Right atrium auricular region (tissue), 2 donors: ENCODE results near the gene ATP5MC3. TPM values are rescaled to one million over a fixed set of nuclear protein-coding genes. Genes with fewer than 3 reads are reported as not detected.
A peak's percentile ranks its signal among the peaks of the same experiment; 100 is the strongest.

ENCODE experiments used
- DNase-seq: peaks from one replicate; pipeline ENCODE4 v3.0.0-alpha.2; 2019; ENCODE audit warnings: low spot score
- H3K27ac ChIP-seq, 2 donors: fragments of 200-600 bp; sonication (generic); 1 replicate in 1 of 2; 2 replicates in 1 of 2; pipeline ENCODE4 v1.5.1; 2016 to 2019
- H3K27me3 ChIP-seq, 2 donors: fragments of 200-600 bp; sonication (generic); one replicate each; pipeline versions ENCODE4 v1.5.1 to v1.6.0; 2017 to 2019
- H3K36me3 ChIP-seq: fragments of 200-600 bp; sonication (generic); one replicate; pipeline ENCODE4 v1.5.1; 2016
- H3K4me1 ChIP-seq, 2 donors: fragments of 200-600 bp; sonication (generic); one replicate each; pipeline versions ENCODE4 v1.5.1 to v1.6.0; 2017 to 2019
- H3K4me3 ChIP-seq, 2 donors: fragments of 200-600 bp; sonication (generic); 1 replicate in 1 of 2; 2 replicates in 1 of 2; pipeline ENCODE4 v1.5.1; 2017 to 2019; ENCODE audit warnings: mild to moderate bottlenecking in 1 of 2, moderate library complexity in 1 of 2
- H3K9me3 ChIP-seq, 2 donors: fragments of 200-600 bp; sonication (generic); one replicate each; pipeline ENCODE4 v1.5.1; 2019
- CTCF ChIP-seq, 2 donors: fragments of 200-600 bp; sonication (generic); IDR thresholded peaks; one replicate each; pipeline ENCODE4 v1.5.1; 2019; ENCODE audit warnings: antibody characterized with exemption in 2 of 2
- total RNA-seq, 2 donors: library from RNA; depleted of rRNA; stranded (reverse); fragments of >200 nt; gene quantifications; one replicate each; pipeline ENCODE4 v1.1.0, GENCODE V29; 2016

Gene ATP5MC3
- total RNA-seq, 2 donors from 2014 or later = 492 to 746 TPM

GRCh38 chr2:175167792-175168563 lies 13.5 kb downstream of the ATP5MC3 start, which contains the start of gene ATF2:
Gene ATF2 (minus strand): TSS chr2:175168203. CDS start chr2:175136443, 31,760 bp downstream.
- Histone ChIP-seq H3K4me3 (peak within 1 kb of the TSS; percentile 73 to 88), H3K9me3 (no peaks in the 10 kb centered on the region), H3K36me3 (peaks cover 1% of the 10 kb centered on the region), H3K4me1 (peaks cover 0 to 27% of the 10 kb centered on the region in 2 donors), H3K27ac (peak within 1 kb of the TSS; percentile 95 to 98), H3K27me3 (no peaks in the 10 kb centered on the region)
- peak; percentile 99 for DNase-seq
- TF ChIP-seq CTCF (IDR thresholded peaks at IDR 0.05) = no peak

- Histone ChIP-seq H3K9me3 (no peaks in the 10 kb centered on the region), H3K27ac (peak overlapping the region; percentile 95 to 98), H3K4me3 (peak overlapping the region; percentile 73 to 88), H3K36me3 (no peaks in the 10 kb centered on the region), H3K4me1 (peaks cover 0 to 27% of the 10 kb centered on the region in 2 donors), H3K27me3 (no peaks in the 10 kb centered on the region)
- TF ChIP-seq CTCF (IDR thresholded peaks at IDR 0.05) = no peak
- DNase-seq = no peak
Measured at GRCh38 chr2:175167076-175167791, 14.3 kb downstream of the ATP5MC3 start.

GRCh38 chr2:175166216-175166824 lies 15.2 kb downstream of the ATP5MC3 start:
- no peak for DNase-seq
- Histone ChIP-seq H3K4me3 (peak overlapping the region; percentile 73 to 88), H3K4me1 (peaks cover 0 to 27% of the 10 kb centered on the region in 2 donors), H3K27ac (peak overlapping the region in 1 of 2 donors; percentile 95), H3K36me3 (no peaks in the 10 kb centered on the region), H3K9me3 (no peaks in the 10 kb centered on the region), H3K27me3 (no peaks in the 10 kb centered on the region)
- TF ChIP-seq CTCF (IDR thresholded peaks at IDR 0.05) = no peak

GRCh38 chr2:175164235-175164634 lies 17.3 kb downstream of the ATP5MC3 start:
- no peaks in the 10 kb centered on the region for H3K36me3 ChIP-seq
- no peak for TF ChIP-seq CTCF (IDR thresholded peaks at IDR 0.05)
- no peak overlapping the region for H3K27ac ChIP-seq
- peaks cover 0 to 30% of the 10 kb centered on the region in 2 donors for H3K4me1 ChIP-seq
- no peaks in the 10 kb centered on the region for H3K9me3 ChIP-seq
- no peak for DNase-seq
- H3K4me3 ChIP-seq = no peak overlapping the region
- H3K27me3 ChIP-seq = no peaks in the 10 kb centered on the region

- TF ChIP-seq CTCF (IDR thresholded peaks at IDR 0.05) = no peak
- no peak for DNase-seq
- Histone ChIP-seq H3K9me3 (no peaks in the 10 kb centered on the region), H3K27ac (no peak overlapping the region), H3K36me3 (no peaks in the 10 kb centered on the region), H3K4me3 (no peak overlapping the region), H3K4me1 (peaks cover 0 to 21% of the 10 kb centered on the region in 2 donors), H3K27me3 (no peaks in the 10 kb centered on the region)
Measured at GRCh38 chr2:175158894-175159293, 22.6 kb downstream of the ATP5MC3 start.
